Omental fat pad (tissue), 4 donors: ENCODE results near the gene ZNF544. TPM values are rescaled to one million over a fixed set of nuclear protein-coding genes. Genes with fewer than 3 reads are reported as not detected.

Experiments used
- ATAC-seq: fragments of 150-250 bp; one replicate; pipeline ENCODE4 v1.9.1; 2016; ENCODE audit warnings: mild to moderate bottlenecking, moderate library complexity; ENCODE audit not compliant: low FRiP score
- DNase-seq: peaks from one replicate; pipeline ENCODE4 v3.0.0-alpha.2; 2019; ENCODE audit warnings: low spot score
- total RNA-seq, 4 donors: library from RNA; depleted of rRNA; stranded (reverse); fragments of >200 nt; gene quantifications; one replicate each; pipeline ENCODE4 v1.1.0, GENCODE V29; 2016
- TF ChIP-seq, protein P1 (sequence below), 3 donors: fragments of 450-650 bp; IDR thresholded peaks; one replicate each; pipeline ENCODE4 v1.5.1; 2016 to 2017; ENCODE audit warnings: antibody characterized with exemption in 3 of 3, mild to moderate bottlenecking in 3 of 3, moderate library complexity in 2 of 3

The ZNF544 gene
- total RNA-seq, 4 donors from 2014 or later = 21.2 to 31.2 (median 28.4) TPM

GRCh38 chr19:58279925-58280316, 51.2 kb downstream of the ZNF544 start:
- DNase-seq (no peak), ATAC-seq (no peak)
- TF ChIP-seq, protein P1, sequence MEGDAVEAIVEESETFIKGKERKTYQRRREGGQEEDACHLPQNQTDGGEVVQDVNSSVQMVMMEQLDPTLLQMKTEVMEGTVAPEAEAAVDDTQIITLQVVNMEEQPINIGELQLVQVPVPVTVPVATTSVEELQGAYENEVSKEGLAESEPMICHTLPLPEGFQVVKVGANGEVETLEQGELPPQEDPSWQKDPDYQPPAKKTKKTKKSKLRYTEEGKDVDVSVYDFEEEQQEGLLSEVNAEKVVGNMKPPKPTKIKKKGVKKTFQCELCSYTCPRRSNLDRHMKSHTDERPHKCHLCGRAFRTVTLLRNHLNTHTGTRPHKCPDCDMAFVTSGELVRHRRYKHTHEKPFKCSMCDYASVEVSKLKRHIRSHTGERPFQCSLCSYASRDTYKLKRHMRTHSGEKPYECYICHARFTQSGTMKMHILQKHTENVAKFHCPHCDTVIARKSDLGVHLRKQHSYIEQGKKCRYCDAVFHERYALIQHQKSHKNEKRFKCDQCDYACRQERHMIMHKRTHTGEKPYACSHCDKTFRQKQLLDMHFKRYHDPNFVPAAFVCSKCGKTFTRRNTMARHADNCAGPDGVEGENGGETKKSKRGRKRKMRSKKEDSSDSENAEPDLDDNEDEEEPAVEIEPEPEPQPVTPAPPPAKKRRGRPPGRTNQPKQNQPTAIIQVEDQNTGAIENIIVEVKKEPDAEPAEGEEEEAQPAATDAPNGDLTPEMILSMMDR (IDR thresholded peaks at IDR 0.05) = no peak

GRCh38 chr19:58284199-58284598, 55.5 kb downstream of the ZNF544 start:
- TF ChIP-seq, protein P1 (IDR thresholded peaks at IDR 0.05) = no peak
- no peak for ATAC-seq
- DNase-seq = no peak

GRCh38 chr19:58291943-58292342, 63.2 kb downstream of the ZNF544 start:
- DNase-seq (no peak), ATAC-seq (no peak)
- TF ChIP-seq, protein P1 (IDR thresholded peaks at IDR 0.05) = no peak

- DNase-seq = no peak
- TF ChIP-seq, protein P1 (IDR thresholded peaks at IDR 0.05) = no peak
- no peak for ATAC-seq
These were observed 66.1 kb downstream of the ZNF544 start for GRCh38 chr19:58294743-58295374.

GRCh38 chr19:58296104-58296503, 67.4 kb downstream of the ZNF544 start:
- ATAC-seq (no peak), DNase-seq (no peak)
- TF ChIP-seq, protein P1 (IDR thresholded peaks at IDR 0.05) = no peak

- no peak for DNase-seq
- TF ChIP-seq, protein P1 (IDR thresholded peaks at IDR 0.05) = no peak
- no peak for ATAC-seq
These were observed 71.9 kb downstream of the ZNF544 start for GRCh38 chr19:58300620-58301019.

DNA sequence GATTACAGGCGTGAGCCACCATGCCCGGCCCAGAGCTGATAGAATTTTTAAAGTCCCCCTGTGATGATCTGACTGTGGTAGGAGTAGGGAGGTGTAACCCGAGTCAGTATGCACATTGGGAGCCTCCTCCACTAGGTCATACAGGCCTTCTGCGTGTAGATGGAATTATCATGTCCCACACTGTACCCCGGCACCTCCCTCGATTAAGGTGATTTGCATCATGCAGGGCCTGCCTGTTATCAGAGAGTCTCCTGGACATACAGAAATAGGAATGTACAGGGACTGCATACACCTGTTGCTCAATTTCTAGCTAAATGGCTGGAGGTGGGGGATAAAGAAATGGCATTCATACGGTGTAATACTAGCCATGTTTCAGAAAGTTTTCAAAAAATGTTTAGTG, 75.5 kb downstream of the ZNF544 start:
- TF ChIP-seq, protein P1 (IDR thresholded peaks at IDR 0.05) = no peak
- no peak for DNase-seq
- no peak for ATAC-seq
